HG02759 (cell line): ENCODE measurements around the gene NRDE2.

Experiments used
- ATAC-seq: cut with Tn5 transposase; IDR thresholded peaks from one replicate; pipeline ENCODE4 v1.9.1; 2021; ENCODE audit warnings: mild to moderate bottlenecking, moderate library complexity; ENCODE audit not compliant: unreplicated experiment

NRDE2 gene

DNA sequence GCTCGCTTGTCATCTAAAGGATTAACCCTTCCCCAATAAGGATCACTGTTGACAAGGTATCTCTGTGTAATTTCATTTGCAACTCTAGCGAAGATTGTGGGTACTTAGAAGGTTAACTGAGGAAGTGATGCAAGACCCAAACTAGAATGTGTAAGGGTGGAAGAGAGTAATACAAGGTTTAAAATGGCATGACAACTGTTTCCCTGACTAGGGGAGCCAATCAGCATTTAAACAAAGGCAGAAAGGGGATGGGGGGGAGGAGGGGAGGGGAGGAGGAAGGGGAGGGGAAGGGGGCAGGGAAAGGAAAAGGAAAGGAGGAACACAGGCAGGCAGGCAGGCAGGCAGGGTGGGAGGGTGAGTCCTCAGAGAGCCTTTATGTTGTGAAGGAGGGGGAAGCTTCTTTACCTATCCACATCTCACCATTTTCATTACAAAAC lies 31.1 kb downstream of the NRDE2 start:
- no peak for ATAC-seq

DNA sequence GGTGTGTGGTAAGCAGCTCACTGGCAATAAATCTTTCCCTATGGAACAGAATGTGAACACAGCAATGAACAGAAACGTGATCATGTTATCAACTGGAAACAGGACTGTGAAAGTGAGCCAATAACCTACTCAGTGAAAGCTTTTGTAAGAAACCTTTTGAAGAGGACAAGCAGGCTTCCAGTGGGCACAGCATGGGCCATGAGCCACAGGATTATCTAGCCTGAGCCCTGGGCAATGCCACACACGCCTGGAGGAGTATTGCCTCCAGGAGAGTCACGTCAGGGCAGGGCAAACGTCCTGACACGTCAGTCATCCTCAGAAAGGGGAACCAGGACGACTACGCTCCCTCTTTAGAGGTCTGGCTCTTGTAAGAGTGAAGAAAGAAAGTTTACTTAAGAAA lies 32.3 kb downstream of the NRDE2 start:
- ATAC-seq = no peak

- no peak for ATAC-seq
Observed at GRCh38 chr14:90297876-90298629, 33.7 kb downstream of the NRDE2 start.

- no peak for ATAC-seq
Observed at GRCh38 chr14:90296641-90297040, 35.1 kb downstream of the NRDE2 start.

- ATAC-seq = no peak
Observed at GRCh38 chr14:90295870-90296516, 35.7 kb downstream of the NRDE2 start.

- no peak for ATAC-seq
Observed at GRCh38 chr14:90294872-90295271, 36.9 kb downstream of the NRDE2 start.

DNA sequence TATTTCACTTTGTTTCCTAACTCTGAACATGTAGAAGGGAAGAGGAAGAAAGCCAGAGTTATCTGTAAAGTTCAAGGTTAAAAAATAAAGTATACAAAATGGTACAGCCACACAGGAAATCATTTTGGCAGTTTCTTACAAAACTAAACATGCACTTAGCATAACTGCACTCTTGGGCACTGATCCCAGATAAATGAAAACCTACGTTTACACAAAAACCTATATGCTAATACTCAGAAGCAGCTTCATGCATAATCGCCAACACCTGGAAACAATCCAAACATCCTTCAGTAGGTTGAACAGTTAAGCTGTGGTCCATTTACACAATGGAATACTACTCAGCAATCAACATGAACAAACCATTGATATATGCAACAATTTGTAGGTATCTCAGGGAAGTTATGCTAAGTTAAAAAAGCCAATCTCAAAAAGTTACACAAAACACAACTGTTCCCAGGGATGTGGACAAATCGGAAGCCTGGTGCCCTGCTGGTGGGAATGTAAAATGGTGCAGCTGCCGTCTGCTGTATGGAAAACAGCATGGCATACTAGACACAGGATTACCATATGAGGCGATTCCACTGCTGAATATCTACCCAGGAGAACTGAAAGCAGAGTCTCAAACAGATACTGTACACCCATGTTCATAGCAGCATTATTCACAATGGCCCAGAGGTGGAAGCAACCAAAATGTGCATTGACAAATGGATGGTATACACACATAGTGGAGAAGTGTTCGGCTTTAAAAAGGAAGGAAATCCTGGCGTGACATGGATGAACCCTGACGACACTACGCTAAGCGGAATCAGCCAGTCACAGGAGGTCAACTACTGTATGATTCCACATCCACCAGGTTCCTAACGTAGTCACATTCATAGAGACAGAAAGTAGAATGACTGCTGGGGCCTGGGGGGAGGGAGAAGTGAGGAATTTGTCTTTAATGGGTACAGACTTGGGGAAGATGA lies 37.7 kb downstream of the NRDE2 start:
- no peak for ATAC-seq

DNA sequence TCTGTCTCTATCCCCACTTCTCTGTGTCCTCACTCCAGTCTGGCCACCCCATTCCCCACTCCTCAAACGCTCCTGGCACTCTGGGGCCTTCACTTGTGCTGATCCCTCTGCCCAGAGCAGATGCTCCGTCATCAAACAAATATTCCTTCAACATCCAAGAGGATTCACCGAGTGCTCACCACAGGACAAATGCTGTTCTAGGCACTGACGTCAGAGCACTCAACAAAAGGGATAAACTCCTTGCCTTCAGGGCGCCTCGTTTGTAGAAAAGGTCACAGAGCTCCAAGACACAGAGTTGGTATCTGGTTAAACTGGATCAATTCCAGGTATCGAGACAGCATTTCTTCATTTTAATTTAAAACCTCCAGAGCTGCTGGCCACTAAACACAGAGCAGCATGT lies 40.0 kb downstream of the NRDE2 start:
- ATAC-seq = no peak

GRCh38 chr14:90290337-90291011 lies 41.3 kb downstream of the NRDE2 start:
- no peak for ATAC-seq

DNA sequence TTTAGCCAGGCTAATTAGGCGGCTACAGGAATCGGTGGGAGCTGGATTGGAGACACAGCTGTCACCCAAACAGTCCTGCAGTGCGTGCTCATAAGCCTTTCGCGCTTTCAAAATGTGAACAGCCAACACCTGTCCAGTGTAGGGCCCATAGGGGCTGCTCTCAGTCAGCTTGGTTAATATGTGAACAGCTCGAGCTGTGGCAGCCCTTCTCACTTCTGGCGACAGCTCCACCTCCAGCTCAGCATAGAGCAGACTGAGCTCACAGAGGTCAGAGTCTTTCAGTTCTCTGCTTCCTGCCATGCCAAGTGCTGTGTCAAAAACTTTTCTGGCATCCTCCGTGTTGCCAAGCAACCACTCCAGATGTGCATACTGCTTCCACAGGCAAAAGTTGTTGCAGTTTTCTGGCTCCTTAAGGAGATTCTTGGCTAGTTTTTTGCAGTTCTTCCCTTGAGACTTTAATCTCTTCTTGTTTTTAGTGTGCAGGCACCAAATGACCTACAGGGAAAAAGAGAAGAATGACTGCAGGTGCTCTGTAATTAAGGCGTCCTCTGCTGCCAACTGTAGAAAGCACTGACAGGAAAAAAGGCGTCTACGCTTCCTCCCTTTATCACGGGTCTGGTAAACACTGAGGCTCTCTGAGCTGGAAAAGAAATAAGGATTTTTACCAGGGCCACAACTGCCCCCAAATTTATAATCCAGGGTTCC lies 42.9 kb downstream of the NRDE2 start:
- ATAC-seq = peak; percentile 97

GRCh38 chr14:90287791-90288190 lies 44.0 kb downstream of the NRDE2 start:
- ATAC-seq = no peak

DNA sequence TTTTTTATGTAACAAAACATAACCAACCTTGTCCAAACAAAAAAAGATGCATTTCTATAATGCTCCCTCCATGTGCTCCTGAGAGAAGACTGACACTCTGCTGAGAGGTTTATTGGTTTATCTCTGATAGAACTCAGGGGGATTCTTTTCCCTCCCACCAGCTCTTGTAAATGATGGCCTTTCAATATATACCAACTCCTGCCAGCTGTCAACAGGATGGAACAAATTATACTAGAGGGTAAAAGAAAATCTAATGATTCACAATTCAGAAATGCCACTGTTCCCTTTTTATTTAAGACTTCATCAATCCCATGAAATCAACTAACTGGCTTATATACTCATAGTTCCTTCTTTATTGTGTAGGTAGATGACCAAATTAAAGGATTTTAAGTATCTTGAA lies 50.0 kb downstream of the NRDE2 start:
- ATAC-seq = no peak

DNA sequence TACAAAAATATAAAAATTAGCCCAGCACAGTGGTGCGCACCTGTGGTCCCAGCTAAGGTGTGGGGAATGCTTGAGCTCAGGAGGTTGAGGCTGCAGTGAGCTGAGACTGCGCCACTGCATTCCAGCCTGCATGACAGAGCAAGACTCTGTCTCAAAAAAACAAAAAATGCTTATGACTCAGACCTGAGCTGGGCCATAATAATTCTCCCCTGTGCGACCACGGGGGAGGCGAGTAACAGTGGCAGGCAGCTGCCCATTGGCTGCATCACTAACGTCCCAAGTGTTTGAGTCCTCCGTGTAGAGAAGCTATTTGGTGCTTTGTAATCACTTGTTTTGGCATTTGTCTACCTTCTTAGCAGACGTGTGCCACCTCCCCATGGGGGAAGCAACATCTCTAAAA lies 50.5 kb downstream of the NRDE2 start:
- ATAC-seq = no peak

DNA sequence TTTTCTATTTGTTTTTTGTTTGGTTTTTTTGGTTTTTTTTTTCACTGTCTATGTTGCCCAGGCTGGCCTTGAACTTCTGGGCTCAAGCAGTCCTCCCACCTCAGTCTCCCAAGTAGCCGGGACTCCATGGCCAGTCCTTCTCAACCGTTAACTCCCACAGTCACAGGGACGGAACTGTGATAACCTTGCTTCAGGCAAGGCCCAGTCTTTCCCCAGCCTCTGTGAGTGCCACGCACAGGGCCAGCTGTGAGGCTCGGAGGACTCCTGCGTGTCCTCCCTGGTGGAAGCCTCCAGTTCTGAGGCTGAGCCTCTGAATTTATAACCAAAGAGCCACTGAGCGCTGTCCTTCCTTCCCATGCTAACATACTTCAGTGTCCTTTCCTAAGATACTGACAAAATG lies 51.6 kb downstream of the NRDE2 start:
- ATAC-seq = no peak

- no peak for ATAC-seq
Observed at GRCh38 chr14:90278199-90279175, 53.3 kb downstream of the NRDE2 start.

DNA sequence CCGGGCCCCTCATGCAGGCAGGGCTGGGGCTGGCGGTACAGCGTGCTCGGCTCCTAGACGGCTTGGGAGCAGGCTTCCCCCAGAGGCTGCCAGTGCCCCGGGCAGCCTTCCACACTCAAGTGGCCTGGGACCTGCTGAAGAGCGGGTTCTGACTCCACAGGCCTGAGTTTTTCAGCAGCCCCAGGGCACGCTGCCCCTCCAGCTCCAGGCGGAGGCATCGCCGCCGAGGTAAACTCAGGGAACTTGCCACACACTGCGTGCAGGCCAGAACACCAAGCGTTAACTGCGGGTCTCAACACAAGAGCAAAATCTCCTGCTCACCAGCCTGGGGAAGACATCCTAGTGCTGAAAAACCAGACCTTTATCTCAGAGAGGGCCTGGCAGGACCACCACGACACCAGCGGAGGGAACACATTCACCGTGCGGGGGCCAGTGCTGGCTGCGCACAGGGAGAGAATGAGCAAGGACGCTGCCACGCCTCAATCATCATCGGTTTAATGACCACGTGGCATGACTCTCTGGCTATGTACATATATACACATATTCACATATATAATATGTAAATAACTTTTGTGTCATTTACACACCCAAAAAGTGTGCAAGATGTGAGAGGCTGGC lies 54.1 kb downstream of the NRDE2 start:
- ATAC-seq = no peak

DNA sequence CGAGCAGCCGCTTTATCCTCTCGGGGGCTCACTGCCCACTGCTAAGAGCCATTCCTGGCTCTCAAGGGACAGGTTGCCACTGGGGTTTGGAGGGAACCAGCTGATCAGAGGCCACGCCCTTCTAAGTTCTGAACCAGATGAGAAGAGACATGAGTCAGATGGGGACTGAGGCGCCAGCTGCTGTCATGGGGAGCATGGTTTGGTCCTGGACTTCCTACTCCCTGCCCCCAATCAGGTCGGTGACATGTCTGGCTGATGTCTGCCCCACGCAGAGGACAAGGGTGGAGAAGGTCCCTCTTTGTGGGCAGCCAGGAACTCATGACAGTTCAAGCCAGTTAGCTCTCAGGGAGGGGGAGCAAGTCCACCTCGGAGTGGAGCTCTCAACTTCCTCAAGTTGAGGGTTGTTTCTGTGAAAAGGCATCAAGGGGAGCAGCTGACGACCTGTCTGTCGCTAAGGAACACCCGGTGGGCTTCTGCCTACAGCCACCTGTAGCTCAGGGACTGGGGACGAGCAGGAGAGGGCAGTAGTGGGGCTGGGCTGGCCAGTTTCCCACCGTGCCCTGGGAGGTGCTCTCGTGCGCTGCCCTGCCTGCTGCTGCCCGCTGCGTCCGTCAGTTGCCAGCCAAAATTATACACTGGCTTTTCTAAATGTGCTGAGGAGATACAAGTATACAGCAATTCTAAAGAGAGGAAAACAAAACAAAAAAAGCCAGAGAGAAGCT lies 54.9 kb downstream of the NRDE2 start:
- ATAC-seq = no peak

DNA sequence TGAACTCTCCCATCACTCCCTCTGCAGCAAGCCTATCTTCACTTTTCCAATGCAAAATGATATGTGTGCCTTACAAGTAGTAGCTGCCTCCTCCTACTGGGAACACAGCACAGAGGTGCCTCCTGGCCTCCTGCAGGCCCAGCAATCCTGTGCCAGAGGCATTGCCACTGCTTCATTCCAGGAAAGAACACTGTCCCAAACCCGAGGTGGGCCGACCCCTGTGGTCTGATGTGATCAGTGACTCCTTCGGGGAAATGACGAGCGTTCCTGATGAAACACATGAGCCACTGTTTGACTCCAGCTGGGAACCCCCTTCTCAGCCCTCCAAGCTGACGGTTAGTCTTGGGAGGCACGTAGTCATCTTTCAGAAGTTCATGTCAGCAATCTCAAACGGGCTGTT lies 55.9 kb downstream of the NRDE2 start:
- no peak for ATAC-seq
